CD4-positive, alpha-beta T cell treated with Interleukin-15 for 4 hours (primary cell): Measurements from ENCODE around the gene YPEL5.
A peak's percentile ranks its signal among the peaks of the same experiment; 100 is the strongest.

Experiments used
- DNase-seq: peaks from one replicate; pipeline ENCODE4 v3.0.0-alpha.2; 2020; ENCODE audit warnings: low spot score

YPEL5 gene

DNA sequence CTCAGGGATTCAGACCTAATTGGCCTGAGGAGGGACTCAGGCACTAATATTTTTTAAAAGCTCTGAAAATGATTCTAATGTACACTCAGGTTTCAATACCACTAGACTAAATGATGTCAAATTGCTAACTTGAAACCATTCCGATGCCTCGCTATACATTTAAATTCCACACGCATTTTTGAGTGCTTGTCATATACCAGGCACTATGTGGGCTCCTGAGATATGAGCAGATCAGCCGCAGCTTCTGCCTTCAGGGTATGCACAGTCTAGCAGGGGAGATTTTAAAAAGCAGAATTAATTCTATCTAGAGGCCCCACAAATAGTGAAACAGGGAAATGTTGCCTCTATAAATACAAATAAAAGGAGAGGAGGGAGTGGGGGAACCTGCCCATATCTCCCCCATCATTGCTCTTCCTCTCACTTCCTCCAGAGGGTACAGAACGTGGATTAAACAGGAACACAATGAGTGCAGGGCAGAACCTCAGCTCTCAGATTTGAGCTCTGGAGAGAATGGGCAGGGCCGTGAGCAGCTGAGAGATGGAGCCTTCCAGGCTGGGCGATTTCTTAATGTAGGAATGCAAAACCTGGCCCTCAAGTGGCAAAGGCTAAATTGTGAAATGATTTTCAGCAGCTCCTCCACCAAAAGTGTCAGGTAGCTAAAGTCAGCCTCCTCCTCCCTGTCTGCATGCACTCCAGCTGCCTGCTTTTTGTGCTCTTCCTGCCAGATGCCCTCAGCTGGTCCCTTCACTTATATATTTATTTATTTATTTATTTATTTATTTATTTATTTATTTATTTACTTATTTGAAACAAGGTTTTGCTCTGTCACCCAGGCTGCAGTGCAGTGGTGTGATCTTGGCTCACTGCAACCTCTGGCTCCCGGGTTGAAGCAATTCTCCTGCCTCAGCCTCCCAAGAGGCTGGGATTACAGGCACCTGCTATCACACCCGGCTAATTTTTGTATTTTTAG is 59.9 kb downstream of the YPEL5 start:
- DNase-seq: no peak

GRCh38 chr2:30208453-30208852 is 61.6 kb downstream of the YPEL5 start:
- DNase-seq: peak; percentile 53

- no peak for DNase-seq
These were observed 62.4 kb downstream of the YPEL5 start for GRCh38 chr2:30209227-30209626.
